Measurements from ENCODE around the gene GPR176.

The GPR176 gene

DNA sequence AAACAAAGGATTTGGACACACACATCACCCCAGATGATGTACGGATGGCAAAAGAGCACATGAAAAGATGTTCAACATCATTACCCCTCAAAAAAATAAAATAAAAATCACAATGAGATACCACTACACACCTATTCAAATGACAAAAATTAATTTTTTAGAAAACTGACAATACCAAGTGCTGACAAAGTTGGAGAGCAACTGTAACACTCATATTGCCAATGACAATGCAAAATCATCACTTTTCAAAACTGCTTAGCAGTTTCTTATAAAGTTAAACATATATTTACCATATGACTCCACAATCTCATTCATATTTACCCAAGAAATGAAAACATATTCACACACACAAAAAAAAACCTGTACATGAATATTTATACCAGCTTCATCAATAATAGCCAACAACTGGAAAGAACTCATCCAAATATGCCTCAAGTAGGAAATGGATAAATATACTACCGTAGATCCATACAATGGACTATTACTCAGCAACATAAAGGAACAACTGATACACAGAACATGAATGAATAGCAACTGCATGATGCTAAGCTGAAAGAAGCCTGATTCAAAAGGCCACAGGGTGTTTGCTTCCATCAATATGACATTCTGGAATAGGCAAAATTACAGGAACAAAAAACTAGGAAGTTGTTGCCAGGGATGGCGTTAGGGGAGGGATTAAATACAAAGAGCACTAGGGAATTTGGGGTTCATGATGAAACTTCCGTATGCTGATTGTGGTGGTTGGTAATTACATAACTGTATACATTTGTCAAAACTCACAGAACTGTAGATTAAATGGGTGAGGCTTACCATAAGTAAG lies 138.7 kb downstream of the GPR176 start:
- TF ChIP-seq, protein P1, sequence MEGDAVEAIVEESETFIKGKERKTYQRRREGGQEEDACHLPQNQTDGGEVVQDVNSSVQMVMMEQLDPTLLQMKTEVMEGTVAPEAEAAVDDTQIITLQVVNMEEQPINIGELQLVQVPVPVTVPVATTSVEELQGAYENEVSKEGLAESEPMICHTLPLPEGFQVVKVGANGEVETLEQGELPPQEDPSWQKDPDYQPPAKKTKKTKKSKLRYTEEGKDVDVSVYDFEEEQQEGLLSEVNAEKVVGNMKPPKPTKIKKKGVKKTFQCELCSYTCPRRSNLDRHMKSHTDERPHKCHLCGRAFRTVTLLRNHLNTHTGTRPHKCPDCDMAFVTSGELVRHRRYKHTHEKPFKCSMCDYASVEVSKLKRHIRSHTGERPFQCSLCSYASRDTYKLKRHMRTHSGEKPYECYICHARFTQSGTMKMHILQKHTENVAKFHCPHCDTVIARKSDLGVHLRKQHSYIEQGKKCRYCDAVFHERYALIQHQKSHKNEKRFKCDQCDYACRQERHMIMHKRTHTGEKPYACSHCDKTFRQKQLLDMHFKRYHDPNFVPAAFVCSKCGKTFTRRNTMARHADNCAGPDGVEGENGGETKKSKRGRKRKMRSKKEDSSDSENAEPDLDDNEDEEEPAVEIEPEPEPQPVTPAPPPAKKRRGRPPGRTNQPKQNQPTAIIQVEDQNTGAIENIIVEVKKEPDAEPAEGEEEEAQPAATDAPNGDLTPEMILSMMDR (conservative IDR thresholded peaks at IDR 0.05; ENCODE audit: low read depth, low read length) = no peak
- no peak for DNase-seq (ENCODE audit: low read depth)
- H3K4me3 ChIP-seq (ENCODE audit: low read depth, low read length) = no peak overlapping the region

DNA sequence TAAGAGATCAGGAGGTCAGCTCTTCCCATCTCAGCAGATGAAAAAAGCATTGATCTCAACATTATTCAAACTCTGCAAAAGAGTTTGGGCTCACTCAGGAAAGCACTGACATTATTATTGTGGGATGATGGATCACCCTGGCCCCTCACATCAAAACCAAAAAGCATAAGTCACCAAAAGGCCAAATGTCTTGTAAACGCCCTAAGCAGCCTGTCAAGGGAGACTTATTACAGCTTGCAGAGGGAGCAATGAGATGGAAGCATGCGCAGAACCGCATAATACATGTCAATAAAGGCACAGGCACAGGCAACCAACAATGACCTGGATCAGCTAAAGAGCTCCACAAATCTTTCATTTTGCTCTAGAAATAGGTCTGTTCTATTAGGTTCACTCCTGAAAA lies 142.0 kb downstream of the GPR176 start:
- DNase-seq (ENCODE audit: low read depth) = no peak
- TF ChIP-seq, protein P1 (conservative IDR thresholded peaks at IDR 0.05; ENCODE audit: low read depth, low read length) = no peak
- H3K4me3 ChIP-seq (ENCODE audit: low read depth, low read length) = no peak overlapping the region

DNA sequence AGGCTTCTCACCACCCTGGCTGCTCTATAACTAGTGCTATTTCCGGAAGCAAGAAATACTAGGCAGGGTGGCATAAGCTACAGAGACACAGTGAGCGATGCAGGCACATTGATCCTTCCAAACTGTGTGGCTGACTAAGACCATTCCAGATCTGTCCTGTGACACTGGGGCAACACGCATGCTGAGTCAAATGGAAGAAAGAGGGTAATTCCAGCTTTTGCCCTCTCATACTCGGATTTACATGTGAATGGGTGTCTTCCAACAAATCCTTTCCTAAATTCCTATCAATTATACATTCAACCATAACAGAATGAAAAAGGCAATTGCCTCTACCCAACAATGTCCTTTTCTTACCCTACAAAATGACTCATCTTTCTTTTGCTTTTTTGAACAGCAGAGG lies 142.6 kb downstream of the GPR176 start:
- no peak overlapping the region for H3K4me3 ChIP-seq (ENCODE audit: low read depth, low read length)
- TF ChIP-seq, protein P1 (conservative IDR thresholded peaks at IDR 0.05; ENCODE audit: low read depth, low read length) = no peak
- no peak for DNase-seq (ENCODE audit: low read depth)

DNA sequence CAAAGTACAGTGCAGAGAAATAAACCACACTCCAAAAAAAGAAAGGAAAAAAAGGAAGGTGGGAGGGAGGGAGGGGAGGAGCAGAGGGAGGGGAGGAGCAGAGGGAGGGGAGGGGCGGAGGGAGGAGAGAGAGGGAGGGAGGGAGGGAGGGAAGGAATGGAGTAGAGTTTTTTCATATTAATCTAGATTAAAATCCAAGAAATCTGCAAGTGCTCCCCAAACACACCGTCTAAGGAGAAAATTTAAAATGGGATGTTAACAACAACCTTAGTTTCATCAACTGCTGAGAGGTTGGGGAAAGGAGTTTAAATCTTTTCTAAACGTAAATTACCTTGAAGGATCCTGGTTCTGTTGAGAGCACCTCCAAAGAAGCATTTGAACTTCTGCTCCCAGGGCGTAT lies 144.0 kb downstream of the GPR176 start:
- H3K4me3 ChIP-seq (ENCODE audit: low read depth, low read length) = no peak overlapping the region
- DNase-seq (ENCODE audit: low read depth) = no peak
- TF ChIP-seq, protein P1 (conservative IDR thresholded peaks at IDR 0.05; ENCODE audit: low read depth, low read length) = no peak

DNA sequence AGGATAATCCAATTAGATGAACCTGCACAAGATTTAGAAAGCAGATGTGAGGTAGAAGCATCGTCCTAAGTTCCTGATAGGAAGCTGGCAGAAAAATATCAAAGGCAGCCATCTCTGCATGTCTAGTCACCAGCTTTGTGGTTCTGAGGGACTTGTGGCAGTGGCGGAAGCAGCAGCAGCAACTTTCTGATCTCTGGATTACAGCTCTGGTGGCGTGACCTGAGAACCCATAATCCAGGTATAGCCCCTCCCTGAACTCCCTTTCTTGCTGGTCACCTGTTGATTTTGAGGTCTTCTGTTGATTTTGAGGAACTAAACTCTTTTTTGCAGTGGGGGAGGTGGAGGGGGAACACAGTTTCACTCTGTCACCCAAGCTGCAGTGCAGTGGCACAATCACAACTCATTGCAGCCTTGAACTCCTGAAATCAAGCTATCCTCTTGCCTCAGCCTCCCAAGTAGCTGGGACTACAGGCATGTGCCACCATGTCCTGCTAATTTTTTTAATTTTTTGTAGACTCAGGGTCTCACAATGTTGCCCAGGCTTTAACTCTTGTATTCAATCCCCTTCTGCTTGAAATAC lies 145.3 kb downstream of the GPR176 start:
- no peak for DNase-seq (ENCODE audit: low read depth)
- H3K4me3 ChIP-seq (ENCODE audit: low read depth, low read length) = no peak overlapping the region
- TF ChIP-seq, protein P1 (conservative IDR thresholded peaks at IDR 0.05; ENCODE audit: low read depth, low read length) = no peak

DNA sequence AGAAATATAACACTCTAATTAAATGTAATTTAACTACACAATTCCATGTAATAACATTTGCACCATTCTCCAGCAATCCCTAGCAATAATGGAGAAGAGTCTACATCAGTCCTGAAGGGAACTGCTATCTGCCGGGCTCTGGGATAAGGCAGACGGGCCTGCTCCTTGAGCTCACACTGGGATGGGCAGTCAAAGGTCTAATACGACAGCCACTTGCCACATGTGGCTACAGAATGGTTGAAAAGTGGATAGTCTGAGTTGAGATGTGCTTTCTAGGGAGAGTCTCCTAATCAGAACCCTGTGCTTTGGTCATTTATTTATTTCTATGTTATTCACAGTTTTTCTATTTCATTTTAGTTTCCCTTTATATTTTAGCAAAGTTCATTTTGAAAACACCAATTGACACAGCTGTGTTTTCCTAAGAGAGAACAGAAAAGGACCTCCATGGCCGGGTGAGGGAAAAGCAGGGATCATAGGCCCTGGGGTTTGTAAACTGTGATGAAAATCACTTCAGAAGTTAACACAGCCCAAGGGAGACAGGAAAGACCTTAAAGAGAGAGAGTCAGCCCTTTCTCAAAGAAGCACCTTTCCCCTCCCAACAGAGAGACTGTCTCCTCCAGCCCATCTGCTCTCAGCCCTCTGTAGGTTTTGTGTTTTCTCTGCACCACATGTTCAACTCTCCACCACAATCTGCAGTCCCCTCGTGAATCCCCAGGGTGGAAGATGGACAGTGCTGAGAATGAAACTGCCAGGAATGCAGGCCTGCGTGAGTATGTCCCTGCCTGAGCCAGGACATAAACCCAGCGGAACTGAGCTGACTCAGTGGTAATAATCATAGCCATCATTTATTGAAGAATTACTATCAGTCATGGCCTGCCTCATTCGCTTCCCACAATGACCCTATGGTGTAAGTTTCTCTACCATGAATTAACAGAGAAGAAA lies 149.0 kb downstream of the GPR176 start:
- TF ChIP-seq, protein P1 (conservative IDR thresholded peaks at IDR 0.05; ENCODE audit: low read depth, low read length) = no peak
- H3K4me3 ChIP-seq (ENCODE audit: low read depth, low read length) = no peak overlapping the region

More for the DNA sequence above, 149.0 kb downstream of the GPR176 start:
- peak; percentile 78 for DNase-seq (ENCODE audit: low read depth)

Measured in choroid plexus epithelial cell (primary cell).